Gastroesophageal sphincter (tissue), 4 donors: ENCODE measurements around the gene NFIX. TPM values are rescaled to one million over a fixed set of nuclear protein-coding genes. Genes with fewer than 3 reads are reported as not detected.

ENCODE experiments used
- ATAC-seq: fragments of 150-250 bp; one replicate; pipeline ENCODE4 v1.9.1; 2016; ENCODE audit warnings: mild to moderate bottlenecking, moderate library complexity
- H3K27ac ChIP-seq, 4 donors: fragments of 200-600 bp; sonication (generic) in 3 of 4; 1 replicate in 3 of 4; 2 replicates in 1 of 4; pipeline ENCODE4 v1.5.1; 2016 to 2019
- H3K27me3 ChIP-seq: fragments of 200-600 bp; sonication (generic); one replicate; pipeline ENCODE4 v1.5.1; 2019
- H3K36me3 ChIP-seq, 2 donors: fragments of 200-600 bp; sonication (generic); one replicate each; pipeline ENCODE4 v1.5.1; 2019; ENCODE audit warnings: control low read depth in 1 of 2
- H3K4me1 ChIP-seq, 3 donors: fragments of 200-600 bp; sonication (generic); 1 replicate in 2 of 3; 2 replicates in 1 of 3; pipeline ENCODE4 v1.5.1; 2016 to 2019; ENCODE audit warnings: control low read depth in 2 of 3
- H3K4me3 ChIP-seq, 2 donors: fragments of 200-600 bp; sonication (generic); one replicate each; pipeline ENCODE4 v1.5.1; 2019; ENCODE audit warnings: mild to moderate bottlenecking in 1 of 2, moderate library complexity in 1 of 2
- H3K9me3 ChIP-seq, 3 donors: fragments of 200-600 bp; sonication (generic); one replicate each; pipeline ENCODE4 v1.5.1; 2017 to 2019; ENCODE audit warnings: control low read depth in 2 of 3
- EP300 ChIP-seq: sonication (generic); formaldehyde crosslinking; IDR thresholded peaks from one replicate; pipeline ENCODE4 v1.6.1; 2017; ENCODE audit warnings: antibody characterized with exemption, mild to moderate bottlenecking
- POLR2A ChIP-seq, 2 donors: fragments of 450-650 bp; IDR thresholded peaks; one replicate each; pipeline ENCODE4 v1.6.1; 2017; ENCODE audit warnings: antibody characterized with exemption in 2 of 2, mild to moderate bottlenecking in 2 of 2, moderate library complexity in 1 of 2
- POLR2AphosphoS5 ChIP-seq: sonication (generic); formaldehyde crosslinking; IDR thresholded peaks from one replicate; pipeline ENCODE4 v1.6.1; 2017; ENCODE audit warnings: antibody characterized with exemption
- WGBS, 2 donors: methylation state at CpG; one replicate each; pipeline ENCODE4 v1.1.5; 2018; ENCODE audit warnings: low coverage in 1 of 2; 5-methylcytosine and 5-hydroxymethylcytosine counted together
- total RNA-seq, 4 donors: library from RNA; depleted of rRNA; stranded (reverse); fragments of >200 nt; gene quantifications; one replicate each; pipeline ENCODE4 v1.1.0, GENCODE V29; 2016
- TF ChIP-seq, protein P1 (sequence below), 4 experiments: fragments of 200-600 bp in 2 of 4; fragments of 450-650 bp in 2 of 4; sonication (generic) in 1 of 4; IDR thresholded peaks; one replicate each; pipeline ENCODE4 v1.5.1; 2017 to 2019; ENCODE audit warnings: antibody characterized with exemption in 4 of 4, mild to moderate bottlenecking in 2 of 4, moderate library complexity in 2 of 4

Gene NFIX
- total RNA-seq, 4 donors from 2014 or later: 44.7 to 145 (median 72.4) TPM

DNA sequence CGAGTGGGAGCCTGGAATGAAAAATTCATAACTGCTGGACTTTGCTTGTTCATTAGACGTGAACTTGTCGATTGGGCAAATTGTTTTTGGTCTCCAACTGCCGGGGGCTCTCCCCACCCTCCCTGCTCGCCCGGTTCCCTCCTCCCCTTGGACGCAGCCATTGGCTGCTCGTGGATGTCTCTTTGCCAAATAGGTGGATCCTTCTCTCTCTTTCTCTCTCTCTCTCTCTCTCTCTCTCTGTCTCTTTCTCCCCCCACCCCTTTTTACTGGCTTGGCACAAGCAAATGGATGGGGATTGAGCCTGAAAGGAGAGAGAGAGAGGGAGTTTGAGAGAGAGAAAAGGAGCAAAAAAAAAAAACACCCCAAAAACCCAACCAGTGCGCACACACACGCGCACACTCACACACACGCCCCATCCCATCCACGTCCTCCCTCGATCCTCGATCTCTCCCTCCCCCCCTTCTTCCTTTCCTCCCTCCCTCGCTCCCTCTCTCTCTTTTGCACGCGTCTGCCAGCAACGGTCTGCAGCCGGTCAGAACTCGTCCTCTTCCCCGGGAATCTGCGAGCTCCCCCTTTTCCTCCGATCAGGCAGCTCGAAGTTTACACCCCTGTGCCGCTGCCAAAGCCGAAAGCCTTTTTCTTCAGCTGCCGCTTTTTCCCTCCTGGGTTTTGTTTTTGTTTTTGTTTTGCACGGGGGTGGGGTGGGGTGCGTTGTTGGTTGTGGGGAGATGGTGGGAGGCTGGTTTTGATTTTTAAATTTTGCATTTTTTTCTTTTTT lies 27.8 kb downstream of the NFIX start:
- Histone ChIP-seq H3K27me3 (no peaks in the 10 kb centered on the region), H3K36me3 (peaks cover 0 to 4% of the 10 kb centered on the region in 2 donors), H3K4me3 (peak overlapping the region; percentile 35 to 49), H3K9me3 (no peaks in the 10 kb centered on the region), H3K27ac (peak overlapping the region; percentile 92 to 98 (median 95)), H3K4me1 (peaks cover 28 to 98% (median 62%) of the 10 kb centered on the region in 3 donors)
- ATAC-seq: peak; percentile 90
- TF ChIP-seq POLR2A (IDR thresholded peaks at IDR 0.05): peak in 1 of 2 donors; percentile 10
- peak; percentile 46 for TF ChIP-seq POLR2AphosphoS5
- TF ChIP-seq, protein P1, sequence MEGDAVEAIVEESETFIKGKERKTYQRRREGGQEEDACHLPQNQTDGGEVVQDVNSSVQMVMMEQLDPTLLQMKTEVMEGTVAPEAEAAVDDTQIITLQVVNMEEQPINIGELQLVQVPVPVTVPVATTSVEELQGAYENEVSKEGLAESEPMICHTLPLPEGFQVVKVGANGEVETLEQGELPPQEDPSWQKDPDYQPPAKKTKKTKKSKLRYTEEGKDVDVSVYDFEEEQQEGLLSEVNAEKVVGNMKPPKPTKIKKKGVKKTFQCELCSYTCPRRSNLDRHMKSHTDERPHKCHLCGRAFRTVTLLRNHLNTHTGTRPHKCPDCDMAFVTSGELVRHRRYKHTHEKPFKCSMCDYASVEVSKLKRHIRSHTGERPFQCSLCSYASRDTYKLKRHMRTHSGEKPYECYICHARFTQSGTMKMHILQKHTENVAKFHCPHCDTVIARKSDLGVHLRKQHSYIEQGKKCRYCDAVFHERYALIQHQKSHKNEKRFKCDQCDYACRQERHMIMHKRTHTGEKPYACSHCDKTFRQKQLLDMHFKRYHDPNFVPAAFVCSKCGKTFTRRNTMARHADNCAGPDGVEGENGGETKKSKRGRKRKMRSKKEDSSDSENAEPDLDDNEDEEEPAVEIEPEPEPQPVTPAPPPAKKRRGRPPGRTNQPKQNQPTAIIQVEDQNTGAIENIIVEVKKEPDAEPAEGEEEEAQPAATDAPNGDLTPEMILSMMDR (IDR thresholded peaks at IDR 0.05): no peak
- no peak for TF ChIP-seq EP300
- WGBS, 2 donors: 0% methylated on average over 9 to 20 of the region's 30 CpGs

DNA sequence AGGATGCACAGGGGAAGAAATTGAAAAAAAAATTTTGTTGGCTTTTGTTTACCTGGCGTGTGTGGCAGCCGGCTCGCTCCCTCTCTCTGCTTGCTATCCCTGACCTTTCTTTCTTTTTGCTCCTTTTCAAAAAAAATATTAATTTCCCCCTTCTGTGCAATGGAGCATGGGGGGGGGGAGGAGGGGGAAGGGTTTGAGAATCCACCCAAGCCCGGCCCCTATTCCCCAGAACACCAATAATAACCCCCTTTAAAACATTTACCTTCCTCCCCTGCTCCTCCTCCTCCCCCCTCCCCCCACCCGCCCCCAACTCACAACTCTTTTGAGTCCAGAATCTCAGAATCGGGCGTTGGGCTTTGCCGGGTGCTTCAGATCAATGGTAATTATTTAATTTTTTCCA lies 28.4 kb downstream of the NFIX start:
- H3K9me3 ChIP-seq: no peaks in the 10 kb centered on the region
- no peak for TF ChIP-seq POLR2AphosphoS5
- peak overlapping the region; percentile 92 to 98 (median 95) for H3K27ac ChIP-seq
- 0% methylated on average over 4 to 7 of the region's 8 CpGs for WGBS, 2 donors
- H3K4me1 ChIP-seq: peaks cover 25 to 98% (median 67%) of the 10 kb centered on the region in 3 donors
- no peak for ATAC-seq
- H3K36me3 ChIP-seq: peaks cover 0 to 4% of the 10 kb centered on the region in 2 donors
- H3K27me3 ChIP-seq: no peaks in the 10 kb centered on the region
- H3K4me3 ChIP-seq: peak overlapping the region; percentile 35 to 49

DNA sequence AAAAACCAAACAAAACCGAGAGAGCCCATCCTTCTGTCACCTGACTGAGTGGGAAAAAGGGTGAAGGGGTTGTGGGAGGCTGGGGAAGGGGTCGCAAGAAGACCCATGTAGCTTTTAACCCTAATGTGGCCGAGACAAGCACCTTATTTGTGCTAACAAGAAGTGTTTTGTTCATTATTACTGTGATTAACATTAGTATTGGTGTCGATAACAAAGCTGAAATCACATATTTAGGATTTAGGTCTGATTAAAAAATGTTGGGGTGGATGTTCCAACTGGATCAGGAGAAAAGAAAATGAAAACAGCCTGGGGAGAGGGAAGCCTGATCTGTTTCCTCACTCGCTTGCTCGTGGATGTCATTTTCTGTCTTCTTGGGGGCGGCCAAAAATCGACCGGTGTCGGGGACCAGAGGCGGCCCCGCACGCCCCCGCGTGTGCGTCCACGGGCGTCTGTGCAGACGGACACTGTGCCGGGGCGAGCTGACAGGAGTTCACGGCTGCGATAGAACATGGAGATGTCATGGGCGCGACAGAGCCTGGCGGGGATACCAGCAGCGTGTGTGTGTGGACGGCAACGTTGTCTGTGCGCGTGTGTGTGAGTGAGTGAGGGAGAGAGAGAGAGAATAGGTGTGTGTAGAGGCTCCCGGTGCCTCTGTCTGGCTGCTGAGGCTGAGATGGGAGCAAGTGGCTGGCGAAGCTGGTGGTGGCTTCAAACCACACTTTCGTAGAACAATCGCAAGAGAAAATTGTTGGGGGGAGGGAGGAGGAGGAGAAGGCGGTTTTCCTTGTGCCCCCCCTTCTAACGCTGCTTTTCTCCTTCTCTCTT lies 29.1 kb downstream of the NFIX start:
- Histone ChIP-seq H3K27me3 (no peaks in the 10 kb centered on the region), H3K4me3 (peak overlapping the region; percentile 8 to 49), H3K4me1 (peaks cover 19 to 98% (median 65%) of the 10 kb centered on the region in 3 donors), H3K36me3 (peaks cover 0 to 4% of the 10 kb centered on the region in 2 donors), H3K27ac (peak overlapping the region; percentile 85 to 98 (median 95)), H3K9me3 (no peaks in the 10 kb centered on the region)
- TF ChIP-seq POLR2A (IDR thresholded peaks at IDR 0.05): no peak
- TF ChIP-seq POLR2AphosphoS5: no peak
- TF ChIP-seq EP300: no peak
- TF ChIP-seq, protein P1 (IDR thresholded peaks at IDR 0.05): no peak
- no peak for ATAC-seq
- 10 to 21% methylated on average over 20 to 33 of the region's 37 CpGs for WGBS, 2 donors

DNA sequence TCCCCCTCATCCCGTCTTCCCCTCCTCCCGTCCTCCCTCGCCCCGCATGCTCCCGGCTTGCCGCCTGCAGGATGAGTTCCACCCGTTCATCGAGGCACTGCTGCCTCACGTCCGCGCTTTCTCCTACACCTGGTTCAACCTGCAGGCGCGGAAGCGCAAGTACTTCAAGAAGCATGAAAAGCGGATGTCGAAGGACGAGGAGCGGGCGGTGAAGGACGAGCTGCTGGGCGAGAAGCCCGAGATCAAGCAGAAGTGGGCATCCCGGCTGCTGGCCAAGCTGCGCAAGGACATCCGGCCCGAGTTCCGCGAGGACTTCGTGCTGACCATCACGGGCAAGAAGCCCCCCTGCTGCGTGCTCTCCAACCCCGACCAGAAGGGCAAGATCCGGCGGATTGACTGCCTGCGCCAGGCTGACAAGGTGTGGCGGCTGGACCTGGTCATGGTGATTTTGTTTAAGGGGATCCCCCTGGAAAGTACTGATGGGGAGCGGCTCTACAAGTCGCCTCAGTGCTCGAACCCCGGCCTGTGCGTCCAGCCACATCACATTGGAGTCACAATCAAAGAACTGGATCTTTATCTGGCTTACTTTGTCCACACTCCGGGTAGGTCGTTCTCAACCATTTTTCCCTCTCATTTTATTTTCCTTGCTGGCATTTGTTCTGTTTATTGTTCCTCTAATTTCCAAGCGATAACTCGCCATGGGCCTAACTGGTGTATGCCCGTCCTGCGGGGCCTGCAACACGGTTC lies 29.8 kb downstream of the NFIX start:
- ATAC-seq: no peak
- peak overlapping the region; percentile 72 to 98 (median 90) for H3K27ac ChIP-seq
- H3K4me3 ChIP-seq: peak overlapping the region; percentile 8 to 49
- 62 to 64% methylated on average over 12 to 24 of the region's 48 CpGs for WGBS, 2 donors
- H3K4me1 ChIP-seq: peaks cover 14 to 98% (median 65%) of the 10 kb centered on the region in 3 donors
- no peak for TF ChIP-seq EP300
- TF ChIP-seq, protein P1 (IDR thresholded peaks at IDR 0.05): peak in 2 of 4 experiments; percentile 6 to 15
- H3K27me3 ChIP-seq: no peaks in the 10 kb centered on the region
- peaks cover 0 to 4% of the 10 kb centered on the region in 2 donors for H3K36me3 ChIP-seq
- H3K9me3 ChIP-seq: no peaks in the 10 kb centered on the region
